Measurements from ENCODE around the gene RHOJ. TPM values are rescaled to one million over a fixed set of nuclear protein-coding genes. Genes with fewer than 3 reads are reported as not detected.

RHOJ gene
- total and polyA plus RNA-seq, 10 of the 15 experiments (the other 5 are each of a cell fraction or from before 2014, with no cell fraction given): not detected

GRCh38 chr14:63276016-63276415, 71.8 kb downstream of the RHOJ start:
- in situ Hi-C loops (cut with MboI) (no loop called here), intact Hi-C loops (cut with micrococcal nuclease; ENCODE audit: unreplicated experiment) (loop anchor here (1.0 to 2.0 kb wide), 3 partner anchors 101 to 1113 kb away; no protein-coding TSS in a partner anchor)
- Histone ChIP-seq H4K20me1 (ENCODE audit: control insufficient read depth, insufficient read depth) (no peaks in the 10 kb centered on the region), H3K9me3 (replicated peaks; ENCODE audit: control insufficient read depth, insufficient read depth, low read length) (no peaks in the 10 kb centered on the region), H3K4me3 (no peak overlapping the region), H3K36me3 (ENCODE audit: control insufficient read depth in 2 of 2, insufficient read depth in 2 of 2, low read length in 1 of 2) (no peaks in the 10 kb centered on the region), H3K4me1 (ENCODE audit: control insufficient read depth, insufficient read depth, low read length) (no peaks in the 10 kb centered on the region), H2AFZ (ENCODE audit: control insufficient read depth, low read depth, low read length) (no peak overlapping the region), H3K4me2 (ENCODE audit: control insufficient read depth, insufficient read depth) (no peak overlapping the region), H3K79me2 (ENCODE audit: control insufficient read depth, insufficient read depth, low read length) (no peaks in the 10 kb centered on the region), H3K9ac (ENCODE audit: control insufficient read depth, insufficient read depth, low read length) (no peak overlapping the region), H3K27me3 (replicated peaks in 1 of 2; ENCODE audit: control insufficient read depth in 2 of 2, insufficient read depth in 2 of 2, low read length in 1 of 2) (peaks cover 0 to 3% of the 10 kb centered on the region in 2 experiments; a peak in 1 of 4 replicates), H3K27ac (ENCODE audit: control insufficient read depth, insufficient read depth) (no peak overlapping the region)
- DNase-seq (ENCODE audit: low read depth, low spot score) (no peak), ATAC-seq (no peak), FAIRE-seq (no peak)
- no TSS peak for BruUV-seq (replicated peaks)
- ChIA-PET RAD21 (ENCODE audit: unreplicated experiment) (interaction anchor here (0.8 to 1.0 kb wide), 2 partner anchors 17 to 1091 kb away, joined by 3 to 5 read pairs; no protein-coding TSS in a partner anchor), POLR2A (no interaction called here), SMC1A (ENCODE audit: uncharacterized antibody, unreplicated experiment) (interaction anchor here (0.6 to 1.7 kb wide), 3 partner anchors 103 to 1108 kb away, joined by 3 to 5 read pairs (median 4); no protein-coding TSS in a partner anchor), CTCF (interaction anchor here (0.7 to 1.7 kb wide), 7 partner anchors 9 to 1111 kb away, joined by 3 to 7 read pairs (median 4); no protein-coding TSS in a partner anchor)
- TF ChIP-seq HCFC1 (IDR thresholded peaks at IDR 0.05; ENCODE audit: low read length): no peak
- 19% methylated on average over 4 of the region's 4 CpGs for WGBS (ENCODE audit: insufficient coverage, insufficient replicate concordance, low lambda C conversion rate, missing lambda C conversion rate)

GRCh38 chr14:63276492-63277342, 72.5 kb downstream of the RHOJ start:
- intact Hi-C loops (cut with micrococcal nuclease; ENCODE audit: unreplicated experiment): loop anchor here (1.0 to 2.0 kb wide), 3 partner anchors 102 to 1113 kb away; no protein-coding TSS in a partner anchor
- BruUV-seq (replicated peaks): no TSS peak
- TF ChIP-seq MAX (IDR thresholded peaks at IDR 0.05; ENCODE audit: low read depth, low read length) (no peak), E4F1 (IDR thresholded peaks at IDR 0.05; ENCODE audit: borderline replicate concordance, partially characterized antibody) (no peak), SPI1 (IDR thresholded peaks at IDR 0.05; ENCODE audit: borderline replicate concordance, insufficient read depth, low read depth, low read length) (no peak), MYC (IDR thresholded peaks at IDR 0.05; ENCODE audit: insufficient read depth, insufficient read length, insufficient replicate concordance, low read length, severe bottlenecking) (no peak), ZNF384 (IDR thresholded peaks at IDR 0.05; ENCODE audit: borderline replicate concordance, low read depth, low read length) (no peak), RELB (IDR thresholded peaks at IDR 0.05; ENCODE audit: low read depth) (no peak), CEBPB (IDR thresholded peaks at IDR 0.05; ENCODE audit: borderline replicate concordance in 1 of 2, low read depth in 2 of 2, low read length in 2 of 2) (no peak), TAF1 (IDR thresholded peaks at IDR 0.05; ENCODE audit: borderline replicate concordance, low read depth, low read length) (no peak)

More at GRCh38 chr14:63276492-63277342, 72.5 kb downstream of the RHOJ start:
- WGBS (ENCODE audit: insufficient coverage, insufficient replicate concordance, low lambda C conversion rate, missing lambda C conversion rate): 21% methylated on average over 5 of the region's 5 CpGs
- H3K27me3 ChIP-seq (replicated peaks in 1 of 2; ENCODE audit: control insufficient read depth in 2 of 2, insufficient read depth in 2 of 2, low read length in 1 of 2): peaks cover 0 to 3% of the 10 kb centered on the region in 2 experiments; a peak in 1 of 4 replicates
- peak; percentile 94 for FAIRE-seq
- SMC1A ChIA-PET (ENCODE audit: uncharacterized antibody, unreplicated experiment): interaction anchor here (1.0 to 1.7 kb wide), 3 partner anchors 13 to 1108 kb away, joined by 3 to 5 read pairs (median 3); no protein-coding TSS in a partner anchor
- no peak overlapping the region for H2AFZ ChIP-seq (ENCODE audit: control insufficient read depth, low read depth, low read length)
- H3K4me1 ChIP-seq (ENCODE audit: control insufficient read depth, insufficient read depth, low read length): no peaks in the 10 kb centered on the region
- H3K9me3 ChIP-seq (replicated peaks; ENCODE audit: control insufficient read depth, insufficient read depth, low read length): no peaks in the 10 kb centered on the region
- CTCF ChIA-PET: interaction anchor here (0.7 to 2.8 kb wide), 13 partner anchors 9 to 1334 kb away, joined by 3 to 17 read pairs (median 3); no protein-coding TSS in a partner anchor
- no peak overlapping the region for H3K9ac ChIP-seq (ENCODE audit: control insufficient read depth, insufficient read depth, low read length)
- RAD21 ChIA-PET (ENCODE audit: unreplicated experiment): interaction anchor here (1.0 kb wide), 1 partner anchor 1091 kb away, joined by 3 read pairs; no protein-coding TSS in a partner anchor
- H4K20me1 ChIP-seq (ENCODE audit: control insufficient read depth, insufficient read depth): no peaks in the 10 kb centered on the region
- H3K79me2 ChIP-seq (ENCODE audit: control insufficient read depth, insufficient read depth, low read length): no peaks in the 10 kb centered on the region
- no peak overlapping the region for H3K4me3 ChIP-seq
- H3K36me3 ChIP-seq (ENCODE audit: control insufficient read depth in 2 of 2, insufficient read depth in 2 of 2, low read length in 1 of 2): no peaks in the 10 kb centered on the region
- DNase-seq (ENCODE audit: low read depth, low spot score): no peak
- no peak overlapping the region for H3K27ac ChIP-seq (ENCODE audit: control insufficient read depth, insufficient read depth)
- H3K4me2 ChIP-seq (ENCODE audit: control insufficient read depth, insufficient read depth): no peak overlapping the region
- in situ Hi-C loops (cut with MboI): no loop called here
- ATAC-seq: peak; percentile 78
- POLR2A ChIA-PET: no interaction called here
